GM12891 (cell line): Measurements from ENCODE around the gene WAS.
"Not testable (repeated sequence)": the region's sequence is repeated elsewhere in the genome, so short reads cannot be mapped to it uniquely, and the experiment has no call there.

Experiments
- POLR2A ChIP-seq: IDR thresholded peaks from 2 replicates; pipeline ENCODE4 v1.6.1; 2011; ENCODE audit warnings: low read depth, low read length, control low read depth
- POLR2AphosphoS5 ChIP-seq: IDR thresholded peaks from 2 replicates; pipeline ENCODE4 v1.6.1; 2011; ENCODE audit warnings: low read depth, low read length, control low read depth
- POU2F2 ChIP-seq: IDR thresholded peaks from 2 replicates; pipeline ENCODE4 v1.6.1; 2011; ENCODE audit warnings: low read depth, mild to moderate bottlenecking, control low read depth, low read length, moderate library complexity
- TAF1 ChIP-seq: IDR thresholded peaks from 2 replicates; pipeline ENCODE4 v1.6.1; 2011; ENCODE audit warnings: low read depth, low read length, control low read depth

- not testable (repeated sequence) for TF ChIP-seq POLR2AphosphoS5, POLR2A, TAF1, POU2F2
Measured at GRCh38 chrX:48652055-48652579, 31.5 kb upstream of the WAS start.
